Fibroblast of skin of back (primary cell): Measurements from ENCODE around the gene DNMT3L.
"Not testable (repeated sequence)": the region's sequence is repeated elsewhere in the genome, so short reads cannot be mapped to it uniquely, and the experiment has no call there.

Experiments
- DNase-seq: peaks from one replicate; pipeline ENCODE4 v3.0.0-alpha.2; 2013

The DNMT3L gene

DNA sequence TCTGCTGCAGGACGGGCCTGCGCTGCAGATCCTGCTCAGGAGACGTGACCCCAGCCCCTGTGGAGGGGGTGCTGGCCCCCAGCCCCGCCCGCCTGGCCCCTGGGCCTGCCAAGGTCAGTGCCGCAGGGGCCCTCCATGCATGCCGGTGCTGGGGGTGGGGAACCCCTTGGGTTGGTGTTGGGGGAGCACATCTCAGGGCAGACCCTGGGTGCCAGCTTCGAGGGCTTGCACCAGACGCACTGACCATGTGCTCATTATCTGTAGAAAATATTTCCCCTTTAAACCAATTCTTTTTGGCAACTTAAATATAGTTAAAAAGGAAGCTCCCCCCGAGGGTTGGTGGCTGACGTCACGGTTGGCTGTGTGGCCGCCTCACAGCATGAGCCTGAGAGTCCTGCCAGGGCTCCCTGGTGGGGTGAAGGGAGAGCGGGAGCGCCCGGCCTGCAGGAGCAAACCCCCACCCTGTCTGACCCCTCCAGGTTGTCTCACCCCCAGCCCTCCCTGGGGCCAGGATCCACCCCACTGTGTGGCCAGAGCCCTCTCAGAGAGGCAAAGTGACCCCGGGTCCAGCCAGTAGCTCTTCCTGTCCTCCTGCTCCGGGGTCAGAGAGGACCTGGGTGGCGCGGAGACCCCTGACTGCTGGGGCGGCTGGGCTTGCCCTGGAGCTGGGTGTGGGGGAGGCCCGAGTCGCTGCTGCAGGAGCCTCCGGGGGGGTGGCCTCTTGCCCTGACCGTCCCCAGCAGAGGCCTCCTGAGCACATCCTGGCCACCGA, 32.9 kb upstream of the DNMT3L start:
- peak; percentile 49 for DNase-seq

GRCh38 chr21:44293551-44294231, 32.0 kb upstream of the DNMT3L start:
- no peak for DNase-seq

DNA sequence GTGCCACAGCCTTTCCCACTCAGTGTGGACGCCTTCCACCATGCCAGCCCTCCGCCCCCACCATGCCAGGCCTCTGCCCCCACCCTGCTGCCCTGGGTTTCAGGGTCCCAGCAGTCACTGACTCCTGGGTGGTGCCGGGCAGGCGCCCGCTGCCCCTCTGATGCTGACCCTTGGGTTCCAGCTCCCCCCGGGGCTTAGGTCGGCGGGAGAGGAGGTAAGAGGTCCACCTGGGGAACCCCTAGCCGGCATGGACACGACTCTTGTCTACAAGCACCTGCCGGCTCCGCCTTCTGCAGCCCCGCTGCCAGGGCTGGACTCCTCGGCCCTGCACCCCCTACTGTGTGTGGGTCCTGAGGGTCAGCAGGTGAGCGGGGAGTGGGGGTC, 31.1 kb upstream of the DNMT3L start:
- DNase-seq = no peak

GRCh38 chr21:44291936-44292811, 30.5 kb upstream of the DNMT3L start:
- no peak for DNase-seq

DNA sequence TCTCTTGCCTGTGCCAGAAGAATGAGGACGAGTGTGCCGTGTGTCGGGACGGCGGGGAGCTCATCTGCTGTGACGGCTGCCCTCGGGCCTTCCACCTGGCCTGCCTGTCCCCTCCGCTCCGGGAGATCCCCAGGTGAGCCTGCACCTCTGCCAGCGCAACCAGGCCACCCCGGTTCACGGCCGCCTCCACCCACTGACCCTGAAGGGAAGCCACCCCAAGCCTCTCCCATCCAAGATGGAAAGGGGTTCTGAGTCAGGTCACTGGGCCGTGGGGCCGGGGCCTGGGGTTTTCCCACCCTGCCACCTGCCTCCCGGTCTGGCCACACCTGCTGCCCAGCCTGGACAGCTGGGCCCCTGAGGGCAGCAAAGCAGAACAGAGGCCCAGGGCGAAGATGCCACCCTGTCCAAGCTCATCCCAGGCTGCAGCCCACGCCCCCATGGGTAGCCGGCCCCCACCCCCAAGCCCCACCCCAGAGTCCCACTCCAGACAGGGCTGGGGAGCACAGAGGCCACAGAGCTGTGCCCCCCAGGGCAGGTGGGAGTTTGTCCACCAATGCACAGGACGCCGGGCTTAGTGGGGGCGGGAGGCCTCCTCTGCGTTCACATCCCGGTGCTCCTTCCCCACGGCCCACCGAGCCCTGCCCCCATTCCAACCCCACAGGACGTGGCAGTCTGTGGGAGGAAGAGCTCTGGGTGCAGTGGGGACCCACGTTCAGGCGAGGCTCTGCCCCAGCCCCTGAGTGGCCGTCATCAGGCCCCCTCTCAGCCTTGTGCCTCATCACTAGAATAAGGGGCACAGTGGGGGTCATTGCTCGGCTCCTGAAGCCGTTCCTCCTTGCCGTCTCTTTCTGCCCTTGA, 29.6 kb upstream of the DNMT3L start:
- DNase-seq = no peak

- DNase-seq = no peak
Measured at GRCh38 chr21:44290327-44291077, 28.8 kb upstream of the DNMT3L start.

DNA sequence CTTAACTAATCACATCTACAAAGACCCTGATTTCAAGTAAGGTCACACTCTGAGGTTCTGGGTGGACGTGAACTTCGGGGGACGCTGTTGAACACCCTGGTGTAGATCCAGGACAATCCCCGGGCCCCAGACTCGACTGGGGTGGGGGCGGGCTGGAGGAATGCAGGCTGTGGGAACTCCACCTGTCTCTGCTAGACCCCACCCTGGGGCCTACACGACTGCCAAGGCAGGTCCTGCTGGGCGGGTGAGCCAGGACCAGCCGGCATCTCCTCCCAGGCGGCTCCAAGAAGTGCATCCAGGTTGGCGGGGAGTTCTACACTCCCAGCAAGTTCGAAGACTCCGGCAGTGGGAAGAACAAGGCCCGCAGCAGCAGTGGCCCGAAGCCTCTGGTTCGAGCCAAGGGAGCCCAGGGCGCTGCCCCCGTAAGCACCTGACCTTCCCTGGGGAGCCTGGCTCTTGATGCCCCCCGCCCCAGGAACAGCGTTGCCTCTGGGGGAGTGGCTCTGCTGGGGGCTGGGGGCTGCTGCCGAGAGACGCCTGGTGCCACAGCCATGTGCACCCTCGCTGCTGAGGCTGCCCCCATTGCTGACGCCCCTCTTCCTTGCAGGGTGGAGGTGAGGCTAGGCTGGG, 27.8 kb upstream of the DNMT3L start:
- no peak for DNase-seq

GRCh38 chr21:44288251-44289110, 26.8 kb upstream of the DNMT3L start:
- no peak for DNase-seq

- no peak for DNase-seq
Measured at GRCh38 chr21:44286716-44287632, 25.3 kb upstream of the DNMT3L start.

DNA sequence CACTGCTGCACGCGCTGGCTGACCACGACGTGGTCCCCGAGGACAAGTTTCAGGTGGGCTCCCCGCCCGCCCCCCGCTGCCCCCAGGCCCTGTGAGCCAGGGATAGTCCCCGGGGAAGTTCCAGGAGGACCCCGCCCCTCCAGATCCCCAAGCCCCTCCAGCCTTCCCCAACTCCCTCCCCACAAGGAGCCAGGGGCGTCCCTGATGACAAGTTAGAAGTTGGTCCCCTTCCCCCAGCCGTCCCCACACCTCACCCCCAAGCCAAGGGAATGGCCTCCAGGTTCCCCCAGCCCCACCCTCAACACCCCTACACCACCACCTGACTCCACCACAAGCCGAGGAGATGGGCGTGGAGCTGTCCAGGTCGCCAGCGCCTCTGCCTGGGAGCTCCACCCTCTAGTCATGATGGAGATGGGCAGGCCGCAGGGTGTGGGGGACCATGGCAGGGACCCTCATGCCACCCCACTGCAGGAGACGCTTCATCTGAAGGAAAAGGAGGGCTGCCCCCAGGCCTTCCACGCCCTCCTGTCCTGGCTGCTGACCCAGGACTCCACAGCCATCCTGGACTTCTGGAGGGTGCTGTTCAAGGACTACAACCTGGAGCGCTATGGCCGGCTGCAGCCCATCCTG, 24.5 kb upstream of the DNMT3L start:
- DNase-seq = no peak

- DNase-seq = peak; percentile 77
Measured at GRCh38 chr21:44285138-44285992, 23.7 kb upstream of the DNMT3L start, which contains the start of gene AIRE. AIRE (plus strand) TSS chr21:44285876; CDS start chr21:44286007, 131 bp downstream.

DNA sequence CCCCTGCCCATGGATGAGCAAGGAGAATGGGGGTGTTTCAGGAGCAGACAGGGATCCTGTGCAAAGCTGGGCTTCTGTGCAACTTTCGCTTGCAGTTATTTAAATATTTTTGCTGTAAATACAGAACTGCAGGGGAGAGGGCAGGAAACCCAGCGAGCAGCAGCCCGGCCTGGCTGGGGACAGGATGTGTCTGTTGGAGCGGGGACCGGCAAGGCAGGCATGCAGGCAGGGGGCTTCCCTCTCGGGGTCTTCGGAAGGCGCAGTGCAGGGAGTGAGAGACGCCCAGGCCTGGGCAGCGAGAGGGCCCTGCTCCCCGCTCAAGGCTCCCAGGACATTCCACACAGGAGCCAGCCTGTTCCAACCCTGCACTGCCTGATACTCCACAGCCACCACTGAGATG, 22.3 kb upstream of the DNMT3L start:
- no peak for DNase-seq

GRCh38 chr21:44283211-44283785, 21.6 kb upstream of the DNMT3L start:
- not testable (repeated sequence) for DNase-seq

GRCh38 chr21:44282370-44282769, 20.7 kb upstream of the DNMT3L start:
- DNase-seq = no peak

GRCh38 chr21:44281801-44282200, 20.1 kb upstream of the DNMT3L start:
- no peak for DNase-seq

DNA sequence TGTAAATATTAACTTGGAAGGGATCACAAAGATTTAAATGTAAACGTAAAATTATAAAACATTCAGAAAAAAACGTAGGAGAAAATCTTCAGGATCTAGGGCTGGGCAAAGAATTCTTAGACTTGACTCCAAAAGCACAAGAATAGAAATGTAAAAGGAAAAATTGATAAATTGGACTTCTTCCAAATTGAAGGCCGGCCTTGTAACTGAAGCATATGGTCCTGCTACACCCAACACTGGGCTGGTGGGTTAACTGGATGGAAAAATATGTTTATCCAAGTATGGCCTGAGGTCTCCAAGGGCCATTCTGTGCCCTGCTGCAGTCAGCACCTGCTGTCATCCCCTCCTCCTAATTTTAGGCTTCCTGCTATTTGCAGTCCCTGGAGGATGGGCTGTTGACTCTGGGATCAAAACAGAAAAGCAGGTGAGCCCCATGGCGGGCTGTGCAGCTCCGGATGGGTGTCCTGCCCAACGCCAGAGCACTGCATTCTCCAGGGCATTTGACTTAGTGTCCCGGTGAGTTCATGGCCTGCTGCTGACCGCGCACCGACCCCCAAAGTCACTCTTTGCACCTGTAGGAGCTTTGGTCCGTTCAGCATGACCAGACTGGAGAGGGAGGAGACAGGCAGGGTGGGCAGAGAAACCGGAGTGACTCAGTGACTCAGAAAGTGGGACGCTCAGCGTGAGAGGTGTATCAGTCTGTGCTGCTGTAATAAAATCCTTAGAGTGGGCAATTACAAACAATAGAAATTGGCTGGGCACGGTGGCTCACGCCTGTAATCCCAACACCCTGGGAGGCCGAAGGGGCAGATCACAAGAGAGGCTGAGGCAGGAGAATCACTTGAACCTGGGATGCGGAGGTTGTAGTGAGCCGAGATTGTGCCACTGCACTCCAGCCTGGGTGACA, 17.9 kb upstream of the DNMT3L start:
- no peak for DNase-seq
